ENCODE measurements around the gene SPATS2L.

- no peak for TF ChIP-seq CTCF (IDR thresholded peaks at IDR 0.05; ENCODE audit: insufficient read depth, low read length, poor library complexity, severe bottlenecking)
- TF ChIP-seq EZH2phosphoT487 (conservative IDR thresholded peaks at IDR 0.05; ENCODE audit: low read length), result no peak
Observed at GRCh38 chr2:200415455-200415854, 109.0 kb downstream of the SPATS2L start.
